GM12878 (cell line): Measurements from ENCODE around the gene KCNB1. TPM values are rescaled to one million over a fixed set of nuclear protein-coding genes. Genes with fewer than 3 reads are reported as not detected.

Source experiments
- ATAC-seq: fragments of 200-7000 bp; cut with Tn5 transposase; 3 replicates; pipeline ENCODE4 v1.9.1; 2020; ENCODE audit warnings: mild to moderate bottlenecking, moderate library complexity
- BruUV-seq: library from RNA; stranded (reverse); fragments of 400-500 nt; replicated peaks from 2 replicates; lab custom pipeline; 2021; lab: Mats Ljungman, UMichigan
- CTCF ChIA-PET: fragments of 300-600 bp; sonication (Branson Sonifier 250); formaldehyde crosslinking; extraction: SDS; loops from one replicate; lab custom pipeline; 2021; ENCODE audit warnings: inconsistent platforms; lab: Yijun Ruan, JAX
- POLR2A ChIA-PET: fragments of 350-600 bp; formaldehyde crosslinking; extraction: SDS; loops from one replicate; lab custom pipeline; 2021; ENCODE audit warnings: inconsistent platforms; lab: Charles Lee
- RAD21 ChIA-PET: fragments of 300-600 bp; sonication (Branson Sonifier 250); formaldehyde crosslinking; loops from one replicate; lab custom pipeline; 2023; ENCODE audit warnings: antibody characterized with exemption; ENCODE audit not compliant: unreplicated experiment; lab: Charles Lee
- SMC1A ChIA-PET: fragments of 300-600 bp; sonication (Branson Sonifier 250); formaldehyde crosslinking; loops from one replicate; lab custom pipeline; 2023; ENCODE audit not compliant: unreplicated experiment, uncharacterized antibody; lab: Charles Lee
- DNase-seq: peaks from one replicate; pipeline ENCODE4 v3.0.0-alpha.2; 2011; ENCODE audit warnings: low read depth, low spot score
- FAIRE-seq: peaks from 3 replicates; lab custom pipeline; 2011; peaks lifted over from hg19 to GRCh38; lab: Jason Lieb, UNC
- H2AFZ ChIP-seq: 2 replicates; pipeline ENCODE4 v1.6.0; 2011; ENCODE audit warnings: low read depth, low read length, control low read depth; ENCODE audit not compliant: control insufficient read depth
- H3K27ac ChIP-seq: 2 replicates; pipeline ENCODE4 v1.5.1; 2011; ENCODE audit warnings: control low read depth; ENCODE audit not compliant: control insufficient read depth, insufficient read depth
- H3K27me3 ChIP-seq, 2 experiments: replicated peaks in 1 of 2; 2 replicates each; pipeline versions ENCODE4 v1.6.0 to v1.6.1; 2011; ENCODE audit warnings: low read length in 1 of 2; ENCODE audit not compliant: control insufficient read depth in 2 of 2, insufficient read depth in 2 of 2
- H3K36me3 ChIP-seq, 2 experiments: 2 replicates each; pipeline ENCODE4 v1.5.1; 2011; ENCODE audit warnings: low read length in 1 of 2; ENCODE audit not compliant: control insufficient read depth in 2 of 2, insufficient read depth in 2 of 2
- H3K4me1 ChIP-seq: 2 replicates; pipeline ENCODE4 v1.6.1; 2011; ENCODE audit warnings: mild to moderate bottlenecking, low read length, moderate library complexity, mixed read lengths; ENCODE audit not compliant: control insufficient read depth, insufficient read depth
- H3K4me2 ChIP-seq: 2 replicates; pipeline ENCODE4 v1.6.0; 2011; ENCODE audit warnings: control low read depth; ENCODE audit not compliant: control insufficient read depth, insufficient read depth
- H3K4me3 ChIP-seq: fragments of 200-600 bp; sonication (generic); 2 replicates; pipeline ENCODE4 v1.5.1; 2016
- H3K79me2 ChIP-seq: 2 replicates; pipeline ENCODE4 v1.6.0; 2011; ENCODE audit warnings: low read length; ENCODE audit not compliant: control insufficient read depth, insufficient read depth
- H3K9ac ChIP-seq: 2 replicates; pipeline ENCODE4 v1.8.0; 2011; ENCODE audit warnings: low read length, control low read depth, mixed read lengths; ENCODE audit not compliant: control insufficient read depth, insufficient read depth
- H3K9me3 ChIP-seq: replicated peaks from 3 replicates; pipeline ENCODE4 v1.5.1; 2011; ENCODE audit warnings: mild to moderate bottlenecking, low read length; ENCODE audit not compliant: control insufficient read depth, insufficient read depth
- H4K20me1 ChIP-seq: 2 replicates; pipeline ENCODE4 v1.6.0; 2011; ENCODE audit not compliant: control insufficient read depth, insufficient read depth
- CEBPB ChIP-seq, 2 experiments: fragments of 150-350 bp in 1 of 2; IDR thresholded peaks; 2 replicates each; pipeline ENCODE4 v1.6.1; 2012 to 2014; ENCODE audit warnings: low read depth in 2 of 2, low read length in 2 of 2, borderline replicate concordance in 1 of 2, inconsistent platforms in 1 of 2
- DPF2 ChIP-seq: fragments of 450-650 bp; IDR thresholded peaks from 2 replicates; pipeline ENCODE4 v1.6.1; 2017; ENCODE audit warnings: mild to moderate bottlenecking
- PAX8 ChIP-seq: fragments of 450-650 bp; IDR thresholded peaks from 2 replicates; pipeline ENCODE4 v1.6.1; 2017; ENCODE audit warnings: mild to moderate bottlenecking, moderate library complexity
- SPI1 ChIP-seq: IDR thresholded peaks from 2 replicates; pipeline ENCODE4 v1.6.1; 2011; ENCODE audit warnings: low read depth, mild to moderate bottlenecking, low read length, moderate library complexity, borderline replicate concordance; ENCODE audit not compliant: insufficient read depth
- TCF7 ChIP-seq: IDR thresholded peaks from 2 replicates; pipeline ENCODE4 v1.6.1; 2014; ENCODE audit warnings: antibody characterized with exemption, borderline replicate concordance
- USF1 ChIP-seq: IDR thresholded peaks from 2 replicates; pipeline ENCODE4 v1.6.1; 2011; ENCODE audit warnings: borderline replicate concordance, low read depth, mild to moderate bottlenecking, moderate library complexity, mixed read lengths, low read length; ENCODE audit not compliant: insufficient read depth; ENCODE audit errors: extremely low read length
- YBX1 ChIP-seq: fragments of 450-650 bp; IDR thresholded peaks from 2 replicates; pipeline ENCODE4 v1.6.1; 2016; ENCODE audit warnings: antibody characterized with exemption
- ZBTB33 ChIP-seq: fragments of 450-650 bp; IDR thresholded peaks from 2 replicates; pipeline ENCODE4 v1.6.1; 2017; ENCODE audit warnings: mild to moderate bottlenecking
- ZNF217 ChIP-seq: fragments of 450-650 bp; IDR thresholded peaks from 2 replicates; pipeline ENCODE4 v1.6.1; 2017; ENCODE audit warnings: antibody characterized with exemption, mild to moderate bottlenecking
- WGBS: methylation state at CpG from one replicate; pipeline ENCODE4 v1.1.6; 2016; ENCODE audit warnings: low lambda C conversion rate; ENCODE audit not compliant: insufficient replicate concordance, insufficient coverage; ENCODE audit errors: missing lambda C conversion rate; 5-methylcytosine and 5-hydroxymethylcytosine counted together
- in situ Hi-C: fragments of 300-500 bp; cut with MboI; formaldehyde crosslinking; loops from 9 replicates; pipeline ENCODE4 v1.14.3; 2018; ENCODE audit warnings: mixed read lengths
- intact Hi-C: fragments of 100-400 bp; cut with micrococcal nuclease; formaldehyde crosslinking; loops from one replicate; pipeline ENCODE4 v1.14.2; 2022; ENCODE audit not compliant: unreplicated experiment
- polyA plus RNA-seq, 11 experiments: library from polyadenylated mRNA; depleted of rRNA in 4 of 11; unstranded in 6 of 11; stranded (reverse) in 5 of 11; fragments of >200 nt; fragmentation: Nextera tagmentation in 4 of 11; fragmentation: Illumina TruSeq in 1 of 11; extraction: Ambion mirVana in 4 of 11; extraction: Trizol in 1 of 11; gene quantifications; 1 replicate in 1 of 11; 2 replicates in 10 of 11; pipeline versions ENCODE4 v1.2.1 to v1.2.3, GENCODE V29; 2011 to 2016; ENCODE audit warnings: inconsistent platforms in 2 of 11, missing spikeins in 2 of 11, low read depth in 1 of 11
- total RNA-seq, 4 experiments: library from RNA; depleted of rRNA in 3 of 4; stranded (reverse); fragments of >200 nt in 3 of 4; fragmentation: Illumina TruSeq in 1 of 4; extraction: Trizol in 1 of 4; gene quantifications; 2 replicates each; pipeline versions ENCODE4 v1.2.1 to v1.2.3, GENCODE V29; 2013 to 2021
- TF ChIP-seq, protein P1 (sequence below): IDR thresholded peaks from 2 replicates; pipeline ENCODE4 v1.6.1; 2012; ENCODE audit warnings: mild to moderate bottlenecking, low read depth, low read length

Gene KCNB1
- total and polyA plus RNA-seq, 10 of the 15 experiments (the other 5 are each of a cell fraction or from before 2014, with no cell fraction given): 0.02 to 0.08 (median 0.03) TPM; not detected in 7

DNA sequence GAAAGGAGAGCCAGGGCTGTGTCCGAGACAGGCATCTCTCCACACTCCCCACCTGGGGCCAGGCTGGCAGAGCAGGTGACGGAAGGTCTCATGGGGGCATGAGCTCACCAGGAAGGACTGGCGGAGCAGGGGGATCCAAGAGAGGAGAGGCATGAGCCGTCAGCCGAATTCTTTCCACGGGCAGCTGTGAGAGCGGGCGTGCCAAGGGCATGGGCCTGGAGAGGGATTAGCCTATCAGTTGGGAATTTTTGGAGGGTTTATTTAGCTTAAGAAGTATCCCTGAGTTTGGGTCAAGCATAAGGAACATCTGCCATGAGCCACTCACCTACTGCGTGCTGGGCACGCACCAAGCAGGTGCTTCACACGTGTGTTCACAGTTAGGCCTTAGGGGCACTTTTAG, 144.4 kb downstream of the KCNB1 start (continued):
- TF ChIP-seq, protein P1, sequence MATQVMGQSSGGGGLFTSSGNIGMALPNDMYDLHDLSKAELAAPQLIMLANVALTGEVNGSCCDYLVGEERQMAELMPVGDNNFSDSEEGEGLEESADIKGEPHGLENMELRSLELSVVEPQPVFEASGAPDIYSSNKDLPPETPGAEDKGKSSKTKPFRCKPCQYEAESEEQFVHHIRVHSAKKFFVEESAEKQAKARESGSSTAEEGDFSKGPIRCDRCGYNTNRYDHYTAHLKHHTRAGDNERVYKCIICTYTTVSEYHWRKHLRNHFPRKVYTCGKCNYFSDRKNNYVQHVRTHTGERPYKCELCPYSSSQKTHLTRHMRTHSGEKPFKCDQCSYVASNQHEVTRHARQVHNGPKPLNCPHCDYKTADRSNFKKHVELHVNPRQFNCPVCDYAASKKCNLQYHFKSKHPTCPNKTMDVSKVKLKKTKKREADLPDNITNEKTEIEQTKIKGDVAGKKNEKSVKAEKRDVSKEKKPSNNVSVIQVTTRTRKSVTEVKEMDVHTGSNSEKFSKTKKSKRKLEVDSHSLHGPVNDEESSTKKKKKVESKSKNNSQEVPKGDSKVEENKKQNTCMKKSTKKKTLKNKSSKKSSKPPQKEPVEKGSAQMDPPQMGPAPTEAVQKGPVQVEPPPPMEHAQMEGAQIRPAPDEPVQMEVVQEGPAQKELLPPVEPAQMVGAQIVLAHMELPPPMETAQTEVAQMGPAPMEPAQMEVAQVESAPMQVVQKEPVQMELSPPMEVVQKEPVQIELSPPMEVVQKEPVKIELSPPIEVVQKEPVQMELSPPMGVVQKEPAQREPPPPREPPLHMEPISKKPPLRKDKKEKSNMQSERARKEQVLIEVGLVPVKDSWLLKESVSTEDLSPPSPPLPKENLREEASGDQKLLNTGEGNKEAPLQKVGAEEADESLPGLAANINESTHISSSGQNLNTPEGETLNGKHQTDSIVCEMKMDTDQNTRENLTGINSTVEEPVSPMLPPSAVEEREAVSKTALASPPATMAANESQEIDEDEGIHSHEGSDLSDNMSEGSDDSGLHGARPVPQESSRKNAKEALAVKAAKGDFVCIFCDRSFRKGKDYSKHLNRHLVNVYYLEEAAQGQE: no peak
- TF ChIP-seq SPI1: no peak

DNA sequence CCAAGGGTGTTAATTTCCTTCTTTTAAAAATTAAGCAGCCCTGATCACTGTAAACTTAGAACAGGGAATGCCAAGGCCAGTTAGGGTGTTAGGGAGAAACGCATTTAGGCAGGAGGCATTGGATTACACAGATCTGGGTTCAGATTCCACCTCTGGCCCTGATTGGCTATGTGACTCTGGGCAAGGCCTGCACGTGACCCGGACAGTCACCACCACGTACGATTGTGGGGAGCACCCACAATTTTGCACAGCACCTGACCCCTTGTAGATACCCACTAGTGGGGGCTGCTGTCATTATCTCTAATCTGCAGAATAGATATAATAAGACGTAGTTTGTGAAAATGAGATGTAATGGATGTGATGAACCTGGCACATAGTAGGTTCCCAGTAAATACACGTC, 145.1 kb downstream of the KCNB1 start:
- in situ Hi-C loops (loop anchor here (25.0 kb wide), 2 partner anchors 175 to 525 kb away; no protein-coding TSS in a partner anchor), intact Hi-C loops (no loop called here)
- TF ChIP-seq CEBPB (IDR thresholded peaks at IDR 0.05; ENCODE audit: borderline replicate concordance in 1 of 2, low read depth in 2 of 2, low read length in 2 of 2) (no peak), YBX1 (no peak), USF1 (no peak), SPI1 (no peak), TCF7 (no peak), ZNF217 (no peak), PAX8 (no peak), ZBTB33 (no peak), DPF2 (no peak)
- Histone ChIP-seq H3K9me3 (no peaks in the 10 kb centered on the region), H2AFZ (no peak overlapping the region), H3K27me3 (no peaks in the 10 kb centered on the region), H3K4me2 (no peak overlapping the region), H3K4me1 (no peaks in the 10 kb centered on the region), H3K4me3 (no peak overlapping the region), H3K79me2 (no peaks in the 10 kb centered on the region), H3K36me3 (no peaks in the 10 kb centered on the region), H4K20me1 (no peaks in the 10 kb centered on the region), H3K9ac (no peak overlapping the region), H3K27ac (no peak overlapping the region)
- no peak for FAIRE-seq
- ATAC-seq: no peak
- POLR2A ChIA-PET: no interaction called here
- BruUV-seq: no TSS peak
- CTCF ChIA-PET: interaction anchor here (1.0 to 1.6 kb wide), 2 partner anchors 10 to 194 kb away, joined by 3 to 4 read pairs; no protein-coding TSS in a partner anchor
- DNase-seq: no peak
- 9% methylated on average over 7 of the region's 7 CpGs for WGBS
- RAD21 ChIA-PET: no interaction called here
- SMC1A ChIA-PET: interaction anchor here (0.8 to 1.2 kb wide), 2 partner anchors 195 to 196 kb away, joined by 3 read pairs; no protein-coding TSS in a partner anchor
